ENCODE data around the gene SERTAD1. TPM values are rescaled to one million over a fixed set of nuclear protein-coding genes. Genes with fewer than 3 reads are reported as not detected.

Gene SERTAD1
- total and polyA plus RNA-seq, 8 donors, result 2.6 to 11.9 (median 4.7) TPM

- no peaks in the 10 kb centered on the region for H3K36me3 ChIP-seq
- H3K4me3 ChIP-seq, result no peak within 1 kb of the TSS
- ATAC-seq (no peak), DNase-seq (no peak), FAIRE-seq (no peak)
- no peak within 1 kb of the TSS for H3K27ac ChIP-seq
- 76 to 84% methylated on average over 10 of the region's 10 CpGs for WGBS, 2 donors
- intact Hi-C loops (cut with DNase I), result no loop called here
- TF ChIP-seq CTCF (IDR thresholded peaks at IDR 0.05), result no peak
- no peaks in the 10 kb centered on the region for H3K4me1 ChIP-seq
- H3K9me3 ChIP-seq, result no peaks in the 10 kb centered on the region
- H3K27me3 ChIP-seq, result no peaks in the 10 kb centered on the region
These were observed 35.6 kb downstream of the SERTAD1 start, which contains the start of gene HIPK4 for GRCh38 chr19:40390084-40390742. Gene HIPK4, minus strand, starts transcription at chr19:40390181. Its CDS starts 279 bp downstream, at chr19:40389902.

GRCh38 chr19:40389404-40390083 is 36.2 kb downstream of the SERTAD1 start:
- H3K4me3 ChIP-seq, result no peak overlapping the region
- H3K27me3 ChIP-seq, result no peaks in the 10 kb centered on the region
- no peak for ATAC-seq
- WGBS, 2 donors, result 92 to 94% methylated on average over 33 of the region's 33 CpGs
- H3K27ac ChIP-seq, result no peak overlapping the region
- intact Hi-C loops (cut with DNase I), result no loop called here
- no peaks in the 10 kb centered on the region for H3K9me3 ChIP-seq
- no peak for FAIRE-seq
- H3K4me1 ChIP-seq, result no peaks in the 10 kb centered on the region
- H3K36me3 ChIP-seq, result no peaks in the 10 kb centered on the region
- no peak for DNase-seq
- TF ChIP-seq CTCF (IDR thresholded peaks at IDR 0.05), result no peak

GRCh38 chr19:40388481-40388880 is 37.3 kb downstream of the SERTAD1 start:
- DNase-seq (no peak), FAIRE-seq (no peak), ATAC-seq (no peak)
- no peak overlapping the region for H3K4me3 ChIP-seq
- no peaks in the 10 kb centered on the region for H3K4me1 ChIP-seq
- 60 to 62% methylated on average over 3 of the region's 3 CpGs for WGBS, 2 donors
- intact Hi-C loops (cut with DNase I), result no loop called here
- H3K9me3 ChIP-seq, result no peaks in the 10 kb centered on the region
- TF ChIP-seq CTCF (IDR thresholded peaks at IDR 0.05), result no peak
- no peak overlapping the region for H3K27ac ChIP-seq
- H3K36me3 ChIP-seq, result no peaks in the 10 kb centered on the region
- no peaks in the 10 kb centered on the region for H3K27me3 ChIP-seq

GRCh38 chr19:40387155-40387554 is 38.6 kb downstream of the SERTAD1 start:
- no peaks in the 10 kb centered on the region for H3K36me3 ChIP-seq
- no peak for TF ChIP-seq CTCF (IDR thresholded peaks at IDR 0.05)
- FAIRE-seq (no peak), ATAC-seq (no peak), DNase-seq (no peak)
- H3K27me3 ChIP-seq, result no peaks in the 10 kb centered on the region
- 89 to 90% methylated on average over 10 of the region's 10 CpGs for WGBS, 2 donors
- no peaks in the 10 kb centered on the region for H3K4me1 ChIP-seq
- no peak overlapping the region for H3K27ac ChIP-seq
- no peaks in the 10 kb centered on the region for H3K9me3 ChIP-seq
- H3K4me3 ChIP-seq, result no peak overlapping the region
- intact Hi-C loops (cut with DNase I), result no loop called here

GRCh38 chr19:40383668-40384248 is 42.0 kb downstream of the SERTAD1 start:
- FAIRE-seq, result no peak
- WGBS, 2 donors, result 71 to 74% methylated on average over 28 of the region's 28 CpGs

More at GRCh38 chr19:40383668-40384248, 42.0 kb downstream of the SERTAD1 start:
- TF ChIP-seq CTCF (IDR thresholded peaks at IDR 0.05), result no peak
- Histone ChIP-seq H3K27ac (no peak overlapping the region), H3K9me3 (no peaks in the 10 kb centered on the region), H3K36me3 (no peaks in the 10 kb centered on the region), H3K27me3 (no peaks in the 10 kb centered on the region), H3K4me1 (no peaks in the 10 kb centered on the region), H3K4me3 (no peak overlapping the region)
- DNase-seq (no peak), ATAC-seq (no peak)
- intact Hi-C loops (cut with DNase I), result no loop called here

All from pancreas (tissue), 10 donors.